G401.6 (cell line): ENCODE results near the gene KPNA6.

Experiments
- FAIRE-seq: peaks from 2 replicates; lab custom pipeline; 2012; peaks lifted over from hg19 to GRCh38; lab: Jason Lieb, UNC

The KPNA6 gene

DNA sequence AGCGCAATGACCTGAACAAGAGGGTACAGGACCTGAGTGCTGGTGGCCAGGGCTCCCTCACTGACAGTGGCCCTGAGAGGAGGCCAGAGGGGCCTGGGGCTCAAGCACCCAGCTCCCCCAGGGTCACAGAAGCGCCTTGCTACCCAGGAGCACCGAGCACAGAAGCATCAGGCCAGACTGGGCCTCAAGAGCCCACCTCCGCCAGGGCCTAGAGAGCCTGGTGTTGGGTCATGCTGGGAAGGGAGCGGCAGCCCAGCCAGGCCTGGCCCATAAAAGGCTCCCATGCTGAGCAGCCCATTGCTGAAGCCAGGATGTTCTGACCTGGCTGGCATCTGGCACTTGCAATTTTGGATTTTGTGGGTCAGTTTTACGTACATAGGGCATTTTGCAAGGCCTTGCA, 87.1 kb downstream of the KPNA6 start:
- no peak for FAIRE-seq

DNA sequence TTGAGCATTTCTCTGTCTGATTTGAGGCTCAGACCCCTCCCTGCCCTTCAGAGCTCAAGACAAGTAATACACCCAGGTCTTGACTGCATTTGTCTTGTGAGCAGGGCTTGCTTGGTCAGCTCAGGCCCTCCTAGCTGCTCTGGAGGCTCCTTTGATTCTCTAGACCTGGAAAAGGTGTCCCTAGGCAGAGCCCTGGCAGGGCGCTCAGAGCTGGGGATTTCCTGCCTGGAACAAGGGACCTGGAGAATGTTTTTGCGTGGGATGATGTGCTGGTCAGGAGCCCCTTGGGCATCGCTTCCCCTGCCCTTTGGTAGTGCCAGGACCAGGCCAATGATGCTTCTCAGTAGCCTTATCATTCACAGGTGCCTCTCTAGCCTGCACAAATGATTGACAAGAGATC, 87.7 kb downstream of the KPNA6 start:
- FAIRE-seq, result no peak

DNA sequence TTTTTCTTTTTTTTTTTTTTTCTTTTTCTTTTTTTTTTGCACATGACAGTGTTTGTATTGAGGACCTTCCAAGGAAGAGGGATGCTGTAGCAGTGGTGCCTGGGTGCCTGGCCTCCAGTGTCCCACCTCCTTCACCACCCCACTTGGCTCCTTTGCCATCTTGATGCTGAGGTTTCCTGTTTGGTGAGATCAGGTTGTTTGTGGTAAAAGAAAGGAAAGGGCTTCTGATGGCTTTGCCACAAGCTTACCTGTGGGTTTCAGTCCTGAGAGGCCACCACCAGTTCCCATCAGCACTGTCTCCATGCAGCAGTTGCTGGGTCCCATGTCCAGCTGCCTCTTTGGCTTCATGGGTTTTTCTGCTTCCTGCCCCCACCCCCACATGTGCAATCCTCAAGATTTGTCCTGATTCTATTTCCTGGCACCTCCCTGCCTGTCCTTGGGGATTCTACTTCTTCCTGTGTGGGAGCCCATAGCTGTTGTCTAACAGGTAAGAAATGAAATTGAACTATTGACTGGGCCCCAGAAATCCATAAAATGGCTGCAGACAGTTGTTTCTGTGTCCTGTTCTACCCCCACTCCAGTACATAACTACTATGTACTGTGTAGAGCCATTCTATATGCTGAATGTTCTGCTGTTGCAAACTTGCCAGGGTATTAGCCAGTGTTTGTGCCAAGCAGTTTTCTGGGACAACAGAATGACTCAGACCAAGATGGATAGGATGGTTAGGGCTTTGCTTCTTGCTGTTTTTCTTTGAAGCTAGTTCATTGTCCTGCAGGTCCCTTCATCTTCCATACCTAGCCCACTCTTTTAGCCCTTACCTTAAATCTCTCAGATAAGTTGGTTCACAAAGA, 88.3 kb downstream of the KPNA6 start:
- no peak for FAIRE-seq

DNA sequence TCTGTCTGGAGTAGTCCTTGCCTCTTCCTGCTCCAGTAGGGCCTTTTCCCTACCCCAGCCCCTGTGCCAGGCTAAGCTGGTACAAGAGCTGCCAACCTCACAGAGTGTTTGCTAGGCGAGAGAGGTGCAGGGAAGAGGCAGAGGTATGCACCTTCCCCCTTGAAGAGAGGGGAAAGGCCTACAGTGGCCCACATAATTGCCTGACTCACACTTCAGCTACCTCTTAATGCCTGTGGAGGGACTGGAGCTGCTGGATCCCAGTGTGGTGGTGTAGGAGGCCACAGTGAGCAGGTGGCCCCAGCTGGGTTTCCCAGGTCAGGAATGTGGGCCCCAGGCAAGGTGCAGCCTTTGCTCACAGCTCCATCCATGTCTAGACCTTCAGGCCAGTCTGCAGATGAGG, 89.2 kb downstream of the KPNA6 start:
- no peak for FAIRE-seq

DNA sequence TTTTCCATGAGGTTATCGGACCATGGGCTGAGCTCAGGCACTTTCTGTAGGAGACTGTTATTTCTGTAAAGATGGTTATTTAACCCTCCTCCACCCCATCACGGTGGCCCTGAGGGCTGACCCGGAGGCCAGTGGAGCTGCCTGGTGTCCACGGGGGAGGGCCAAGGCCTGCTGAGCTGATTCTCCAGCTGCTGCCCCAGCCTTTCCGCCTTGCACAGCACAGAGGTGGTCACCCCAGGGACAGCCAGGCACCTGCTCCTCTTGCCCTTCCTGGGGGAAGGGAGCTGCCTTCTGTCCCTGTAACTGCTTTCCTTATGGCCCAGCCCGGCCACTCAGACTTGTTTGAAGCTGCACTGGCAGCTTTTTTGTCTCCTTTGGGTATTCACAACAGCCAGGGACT, 90.0 kb downstream of the KPNA6 start:
- FAIRE-seq, result no peak

DNA sequence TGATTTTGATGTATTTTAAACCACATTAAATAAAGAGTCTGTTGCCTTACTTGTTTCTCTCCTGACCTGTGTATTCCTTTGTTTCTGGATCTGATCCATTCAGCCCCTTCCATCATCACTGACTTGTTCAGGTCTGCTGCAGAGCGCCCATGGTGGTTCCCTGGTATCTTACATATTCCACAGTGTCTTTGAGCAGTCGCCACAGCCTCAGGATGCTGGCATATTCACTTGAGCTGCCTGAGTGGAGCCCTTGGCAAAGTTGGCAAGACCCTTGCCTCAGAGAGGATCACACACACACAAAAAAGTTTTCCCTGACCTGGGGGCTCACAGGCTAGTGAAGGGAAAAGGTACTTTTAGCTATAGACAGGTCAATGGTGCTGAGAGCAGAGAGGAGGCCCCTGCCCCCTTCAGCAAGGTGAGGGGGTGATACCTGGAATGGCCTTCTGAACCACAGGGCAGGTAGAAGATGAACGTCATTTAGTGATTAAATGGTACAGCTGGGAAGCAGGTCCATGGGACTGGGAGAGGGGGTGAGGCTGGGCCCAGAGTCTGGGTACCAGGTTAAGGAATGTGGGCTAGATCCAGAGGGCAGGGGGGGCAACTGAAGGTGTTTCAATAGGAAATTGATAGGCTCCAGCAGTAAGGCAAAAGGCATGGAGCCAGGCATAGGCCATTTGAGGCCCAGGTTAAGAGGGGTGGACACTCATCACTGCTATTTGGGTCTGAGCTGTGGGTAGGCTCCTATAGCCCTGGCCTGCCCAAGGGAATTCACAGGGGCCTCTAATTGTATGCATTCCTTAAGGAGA, 90.6 kb downstream of the KPNA6 start:
- no peak for FAIRE-seq

DNA sequence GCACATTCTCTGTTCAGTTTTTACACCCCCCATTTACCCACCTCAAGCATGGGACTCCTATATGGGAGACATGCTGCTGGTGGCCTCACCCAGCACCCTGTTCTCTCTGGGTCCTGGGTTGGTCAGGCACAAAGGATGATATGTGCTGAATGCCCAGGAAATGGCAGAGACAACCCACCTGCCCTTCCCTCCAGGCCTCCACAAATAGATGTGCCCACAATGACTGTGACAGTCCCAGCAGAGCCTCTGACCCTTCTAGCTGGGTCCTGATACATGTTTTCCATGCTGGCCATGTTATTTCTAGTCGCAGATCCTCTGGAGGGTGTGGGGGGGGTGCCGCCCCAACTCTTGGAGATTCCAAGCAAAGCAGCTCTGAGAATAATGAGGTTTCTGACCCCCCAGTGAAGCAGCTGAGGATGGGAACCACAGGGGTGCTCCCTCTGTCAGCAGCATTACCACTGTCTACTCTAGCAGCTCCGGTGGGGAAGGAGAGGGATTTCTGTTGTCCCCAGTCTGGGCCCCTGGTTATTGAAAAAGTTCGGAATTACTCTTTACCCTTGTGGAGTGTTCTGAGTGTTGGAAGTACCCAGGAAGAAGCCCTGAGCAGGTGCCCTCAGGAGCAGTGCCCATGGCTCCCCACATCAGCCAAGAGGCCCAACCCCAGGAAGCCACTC, 91.3 kb downstream of the KPNA6 start:
- FAIRE-seq, result no peak

DNA sequence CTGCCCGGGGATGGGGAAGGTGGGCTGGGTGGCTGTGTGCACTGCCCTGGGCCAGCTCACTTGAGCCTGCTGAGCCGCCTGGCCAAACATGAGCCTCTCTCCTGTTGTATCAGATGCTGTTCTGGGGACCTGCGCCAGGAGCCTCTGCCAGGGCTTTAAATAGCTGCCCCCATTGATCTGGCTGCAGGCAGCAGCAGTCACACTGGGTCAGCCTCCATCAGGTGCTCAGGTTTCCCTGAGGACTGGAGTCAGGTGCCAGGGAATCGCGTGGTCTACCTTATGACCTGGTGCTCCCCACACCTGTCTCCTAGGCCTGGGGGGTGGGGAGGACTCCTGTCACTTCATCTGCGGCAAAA, 91.8 kb downstream of the KPNA6 start:
- FAIRE-seq, result no peak

DNA sequence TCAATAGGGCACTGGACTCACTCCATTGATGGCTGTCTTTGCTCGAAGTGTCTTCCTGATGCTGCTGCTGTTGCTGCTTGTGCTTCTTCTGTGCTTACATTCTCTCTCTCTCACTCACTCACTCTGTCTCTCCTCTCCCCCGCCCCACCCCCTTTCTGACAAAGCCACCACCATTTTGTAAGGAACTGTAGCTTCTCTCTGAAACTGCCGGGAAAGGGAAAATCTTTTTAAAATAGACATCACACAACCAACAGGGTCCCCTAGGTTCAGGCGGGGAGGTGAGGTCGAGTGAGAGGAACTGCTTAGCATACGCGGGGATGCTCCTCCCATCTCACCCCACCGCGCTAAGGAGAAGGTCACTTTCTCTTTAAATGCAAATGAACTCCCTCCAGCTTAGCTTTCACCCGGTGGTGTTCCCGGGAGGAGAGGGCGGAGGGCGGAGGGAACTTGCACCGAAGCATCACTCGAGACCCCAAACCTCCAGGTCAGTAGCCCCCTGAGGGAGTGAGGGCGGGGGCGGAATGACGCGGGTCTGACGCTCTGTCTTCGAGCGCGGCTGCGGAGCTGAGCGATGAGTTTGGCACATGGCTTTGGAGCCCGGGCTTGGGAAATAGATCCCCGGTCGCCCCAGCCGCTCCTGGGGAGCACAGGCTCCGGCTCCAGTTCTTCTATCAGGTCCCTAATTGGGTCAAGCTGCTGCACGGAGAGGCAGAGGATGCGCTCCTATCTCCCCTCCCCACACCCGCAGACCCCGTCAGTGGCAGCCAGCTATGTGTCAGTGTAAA, 92.6 kb downstream of the KPNA6 start, which contains the start of gene CCDC28B:
Gene CCDC28B (plus strand): TSS at position 370 of the 785 bp plus-strand sequence. CDS start 1,341 bp downstream, outside the sequence.
- peak; percentile 93 for FAIRE-seq

DNA sequence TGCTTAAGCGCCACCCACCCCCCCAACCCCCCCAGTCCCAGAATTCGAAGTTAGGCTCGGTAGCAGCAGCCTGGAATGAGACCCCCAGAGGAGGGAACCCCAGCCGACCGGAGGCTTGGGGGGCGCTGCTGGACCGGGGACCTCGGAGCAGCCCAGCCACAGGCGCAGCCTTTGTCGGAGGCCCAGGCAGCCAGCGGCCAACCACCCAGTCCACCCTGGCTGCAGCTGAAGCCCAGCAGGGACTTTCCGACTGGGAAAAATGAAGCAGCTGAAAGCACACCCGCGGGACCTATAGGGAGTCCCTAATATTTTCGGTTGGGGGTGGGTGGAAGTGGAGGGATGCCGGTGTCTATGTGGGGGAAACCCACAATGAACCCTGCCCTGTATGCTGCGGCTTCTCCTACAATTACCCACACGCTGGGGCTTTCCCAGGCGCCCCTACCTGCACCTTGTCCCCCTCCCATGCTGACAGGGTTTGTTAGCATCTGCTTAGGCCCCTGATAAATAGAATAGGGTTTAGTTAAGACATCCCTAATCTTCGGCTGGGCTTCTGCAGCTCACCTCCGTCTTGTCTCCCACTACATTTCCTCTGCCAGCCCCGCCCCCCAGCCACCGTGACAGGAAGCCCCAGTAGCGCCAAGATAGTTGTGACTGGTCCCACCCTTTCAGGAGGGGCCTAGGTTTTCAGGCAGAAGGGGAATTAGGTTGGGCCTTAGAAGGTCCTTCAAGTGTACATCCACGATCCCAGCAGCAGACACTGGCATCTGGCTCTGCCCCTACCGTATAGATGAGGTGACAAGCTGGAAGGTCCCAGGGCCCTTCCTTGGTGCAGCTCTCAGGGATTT, 93.4 kb downstream of the KPNA6 start:
- FAIRE-seq, result no peak

DNA sequence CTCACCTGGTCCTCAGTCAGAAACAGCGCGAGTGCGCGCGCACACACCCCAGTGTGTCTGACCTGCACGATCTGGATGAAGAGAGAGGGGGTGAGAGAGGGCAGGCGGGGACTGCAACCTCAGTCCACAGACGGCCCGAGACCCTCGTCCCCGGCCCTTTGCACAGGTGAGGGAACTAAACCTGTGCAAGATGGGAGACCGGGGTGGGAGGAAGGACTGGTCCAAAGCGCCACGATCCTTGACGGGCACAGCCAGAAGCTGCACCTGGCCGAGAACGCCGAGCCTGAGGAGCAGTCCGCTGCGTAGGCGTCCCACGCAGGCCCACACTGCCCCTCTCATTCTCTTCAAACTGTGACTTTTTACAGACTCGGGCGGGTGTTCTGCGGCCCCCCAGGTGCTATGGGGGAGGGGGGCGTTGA, 97.1 kb downstream of the KPNA6 start:
- no peak for FAIRE-seq

DNA sequence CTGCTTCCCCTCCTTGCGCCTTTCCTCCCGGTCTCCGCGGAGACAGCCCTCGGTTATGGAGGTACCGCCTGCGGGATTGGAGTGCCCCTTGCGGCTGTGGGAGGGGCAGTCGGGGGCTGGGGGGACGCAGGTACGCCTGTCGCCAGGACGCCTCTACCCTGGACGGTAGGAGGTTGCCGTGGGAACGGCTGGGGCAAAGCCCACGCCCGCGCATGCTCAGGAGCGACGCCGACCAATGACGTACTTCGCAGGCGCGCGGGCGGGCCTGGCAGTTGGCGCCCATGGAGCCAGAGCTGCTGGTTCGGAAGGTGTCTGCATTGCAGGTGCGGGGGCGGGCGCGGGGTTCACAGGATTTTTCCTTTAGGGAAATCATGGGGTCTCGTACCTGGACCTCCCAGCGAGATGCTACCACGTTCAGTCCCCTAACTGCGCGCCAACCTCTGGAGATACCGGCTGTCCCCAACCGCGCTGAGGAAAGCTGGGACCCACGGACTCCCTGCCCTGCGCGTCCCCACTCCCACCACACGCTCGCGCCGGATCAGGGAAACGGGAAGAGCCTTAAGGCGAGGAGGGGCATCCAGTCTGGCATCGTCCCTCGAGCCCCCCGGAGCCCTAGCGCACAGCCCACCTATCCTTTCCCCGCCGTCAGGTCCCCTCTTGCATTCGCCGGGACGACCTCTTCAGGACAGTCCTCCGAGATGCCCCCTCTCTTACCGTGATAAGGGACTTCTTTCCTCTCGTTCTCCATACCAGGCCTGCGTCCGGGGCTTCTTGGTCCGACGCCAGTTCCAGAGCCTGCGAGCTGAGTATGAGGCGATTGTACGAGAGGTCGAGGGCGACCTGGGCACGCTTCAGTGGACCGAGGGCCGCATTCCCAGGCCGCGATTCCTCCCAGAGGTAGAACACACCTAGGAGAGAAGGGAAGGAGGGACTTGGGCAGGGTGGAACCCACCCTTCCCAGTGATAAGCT, 97.8 kb downstream of the KPNA6 start, which contains the start of gene IQCC:
Gene IQCC (plus strand): TSS at position 271 of the 970 bp plus-strand sequence. CDS start 11 bp downstream, at position 282.
- no peak for FAIRE-seq

DNA sequence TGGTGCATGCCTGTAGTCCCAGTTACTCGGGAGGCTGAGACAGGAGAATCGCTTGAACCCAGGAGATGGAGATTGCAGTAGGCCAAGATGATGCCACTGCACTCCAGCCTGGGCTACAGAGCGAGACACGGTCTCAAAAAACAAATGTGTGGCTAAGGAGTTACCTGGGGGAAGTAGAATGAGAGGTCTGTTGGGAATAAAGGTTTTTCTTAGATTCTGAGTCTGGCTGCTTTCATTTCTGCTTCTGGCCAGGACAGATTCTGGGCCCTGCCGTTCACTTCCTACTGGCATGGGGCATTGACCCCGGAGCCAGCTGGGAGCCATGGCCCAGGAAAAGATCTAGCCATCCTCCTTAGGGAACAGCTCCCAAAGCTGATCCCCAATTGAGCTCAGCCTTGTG, 100.6 kb downstream of the KPNA6 start:
- no peak for FAIRE-seq

DNA sequence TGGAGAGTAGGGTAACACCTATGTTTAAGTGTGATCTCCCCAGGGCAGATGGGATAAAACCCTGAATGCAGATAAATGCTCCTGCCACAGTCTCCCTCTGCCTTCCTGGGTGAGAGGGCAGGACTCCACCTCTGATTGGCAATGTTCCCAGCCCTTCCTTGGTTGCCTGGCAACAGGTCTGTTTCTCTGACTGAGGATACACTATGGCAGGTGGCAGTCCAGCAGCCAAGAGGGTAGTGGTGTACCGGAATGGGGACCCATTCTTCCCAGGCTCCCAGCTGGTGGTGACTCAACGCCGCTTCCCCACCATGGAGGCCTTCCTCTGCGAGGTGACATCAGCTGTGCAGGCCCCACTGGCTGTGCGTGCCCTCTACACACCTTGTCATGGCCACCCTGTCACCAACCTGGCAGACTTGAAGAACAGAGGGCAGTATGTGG, 101.1 kb downstream of the KPNA6 start, which contains the start of gene DCDC2B:
Gene DCDC2B (plus strand): TSS at position 199 of the 438 bp plus-strand sequence. CDS start 5 bp downstream, at position 204.
- FAIRE-seq, result no peak

DNA sequence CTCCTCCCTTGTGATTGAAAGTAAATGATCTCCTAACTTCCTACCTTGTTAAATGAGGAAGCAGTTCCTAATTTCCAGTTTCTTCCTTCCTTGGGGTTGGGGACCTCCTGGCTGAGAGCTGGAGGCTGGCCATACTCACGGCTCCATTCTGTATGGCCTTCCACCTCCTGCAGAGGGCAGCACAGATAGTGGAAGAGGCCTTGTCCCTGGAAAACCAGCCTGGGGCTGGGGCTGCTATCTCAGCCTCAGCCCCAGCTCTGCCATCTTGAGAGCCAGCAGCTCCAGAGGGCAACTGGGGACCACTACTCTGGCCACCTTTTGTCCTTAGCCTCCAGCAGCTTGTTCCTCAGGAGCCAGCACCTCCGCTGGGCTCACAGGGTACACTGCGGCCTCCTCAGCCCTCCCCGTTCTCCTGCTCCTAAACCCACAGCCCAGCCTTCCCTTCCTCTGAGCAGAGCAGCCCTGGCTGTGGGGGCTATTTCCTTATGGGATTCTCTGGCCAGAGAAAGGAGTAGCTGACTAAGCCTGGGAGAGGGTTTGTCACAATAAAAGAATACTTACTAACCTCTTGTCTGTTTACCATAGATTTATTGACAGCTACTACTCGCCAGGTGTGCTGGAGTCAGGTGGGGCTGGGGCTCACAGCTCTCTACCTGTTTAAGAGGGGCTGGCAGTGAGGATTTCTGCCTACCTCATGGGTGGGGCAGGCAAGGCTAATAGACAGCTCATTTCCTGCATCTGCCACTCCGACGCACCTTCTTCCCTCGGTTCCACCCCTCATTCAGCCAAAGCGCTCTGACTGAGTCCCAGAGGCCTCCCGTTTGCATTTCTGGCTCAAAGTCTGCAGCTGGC, 108.0 kb downstream of the KPNA6 start:
- FAIRE-seq, result peak; percentile 76

DNA sequence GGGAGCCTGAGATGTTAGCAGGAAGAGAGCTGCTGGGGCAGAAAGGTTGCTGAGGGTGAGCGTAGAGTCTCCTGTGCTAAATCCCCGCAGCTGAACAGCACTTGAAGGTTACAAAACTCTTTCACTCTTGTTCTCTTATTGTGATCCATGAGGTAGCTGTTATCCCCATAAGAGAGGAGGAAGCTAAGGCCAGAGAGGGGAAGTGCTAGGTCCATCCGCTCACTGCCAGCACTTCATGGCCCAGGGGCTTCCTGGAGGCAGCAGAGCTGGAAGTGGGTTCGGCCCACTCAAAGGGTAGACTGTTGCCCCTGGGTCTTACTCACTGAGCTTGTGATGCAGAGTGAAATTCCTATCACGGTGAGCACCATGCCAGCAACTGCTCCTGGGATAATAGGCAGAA, 108.7 kb downstream of the KPNA6 start:
- no peak for FAIRE-seq

DNA sequence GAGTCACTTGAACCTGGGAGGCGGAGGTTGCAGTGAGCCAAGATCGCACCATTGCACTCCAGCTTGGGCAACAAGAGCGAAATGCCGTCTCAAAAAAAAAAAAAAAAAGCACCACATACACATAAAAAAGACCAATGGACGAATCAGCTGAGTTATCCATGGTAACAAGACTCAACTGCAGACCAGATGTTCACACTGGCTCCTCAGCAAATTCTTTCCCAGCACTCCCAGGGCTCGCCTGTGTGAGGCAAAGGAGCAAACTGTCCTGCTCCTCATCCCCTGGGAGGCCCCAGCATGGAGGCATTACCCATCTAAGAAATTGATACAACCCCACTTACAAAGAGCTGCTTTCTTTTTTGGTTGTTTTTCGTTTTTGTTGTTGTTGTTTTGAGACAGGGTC, 111.2 kb downstream of the KPNA6 start:
- FAIRE-seq, result no peak

DNA sequence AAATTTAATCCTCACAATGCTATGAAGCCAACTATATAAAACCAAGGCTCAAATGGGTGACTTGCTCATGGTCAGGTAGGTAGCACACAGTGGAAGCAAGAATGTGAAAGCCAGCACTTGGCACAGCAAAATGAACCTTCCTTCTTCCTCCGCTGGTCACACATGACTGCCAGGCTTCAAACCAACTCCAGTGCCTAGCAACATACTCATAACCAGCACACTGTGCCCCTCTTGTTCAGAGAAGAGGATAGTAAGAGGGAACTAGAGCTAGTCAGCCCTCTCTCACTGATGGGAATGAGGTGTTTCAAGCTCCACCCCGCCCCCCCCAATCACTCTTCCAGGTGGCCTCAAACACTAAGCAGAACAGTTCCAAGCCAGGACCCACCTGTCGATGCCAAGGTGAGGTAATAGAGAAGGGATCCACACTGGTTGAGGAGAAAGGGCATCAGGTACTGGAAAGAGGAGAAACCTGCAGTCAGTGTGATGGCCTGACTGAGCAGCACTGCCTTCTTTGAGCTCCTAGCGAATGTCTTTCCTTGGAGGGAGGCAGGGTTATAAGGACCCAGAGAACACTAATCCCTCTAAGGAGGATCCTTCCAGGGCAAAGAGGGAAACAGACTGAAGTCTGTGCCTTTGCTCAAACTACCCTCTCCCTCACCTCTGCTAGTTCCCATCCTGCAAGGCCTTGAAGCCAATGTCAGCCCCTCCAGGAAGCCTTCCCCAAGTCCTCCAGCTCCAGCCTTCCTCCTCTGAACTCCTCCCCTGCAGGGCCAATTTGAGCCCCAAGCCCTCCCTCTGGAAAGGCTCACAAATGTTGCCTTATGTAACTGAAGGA, 113.1 kb downstream of the KPNA6 start:
- FAIRE-seq, result no peak
